ENCODE results near the gene SERPINA6.
"Not testable (repeated sequence)": the region's sequence is repeated elsewhere in the genome, so short reads cannot be mapped to it uniquely, and the experiment has no call there.

SERPINA6 gene, protein sequence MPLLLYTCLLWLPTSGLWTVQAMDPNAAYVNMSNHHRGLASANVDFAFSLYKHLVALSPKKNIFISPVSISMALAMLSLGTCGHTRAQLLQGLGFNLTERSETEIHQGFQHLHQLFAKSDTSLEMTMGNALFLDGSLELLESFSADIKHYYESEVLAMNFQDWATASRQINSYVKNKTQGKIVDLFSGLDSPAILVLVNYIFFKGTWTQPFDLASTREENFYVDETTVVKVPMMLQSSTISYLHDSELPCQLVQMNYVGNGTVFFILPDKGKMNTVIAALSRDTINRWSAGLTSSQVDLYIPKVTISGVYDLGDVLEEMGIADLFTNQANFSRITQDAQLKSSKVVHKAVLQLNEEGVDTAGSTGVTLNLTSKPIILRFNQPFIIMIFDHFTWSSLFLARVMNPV

DNA sequence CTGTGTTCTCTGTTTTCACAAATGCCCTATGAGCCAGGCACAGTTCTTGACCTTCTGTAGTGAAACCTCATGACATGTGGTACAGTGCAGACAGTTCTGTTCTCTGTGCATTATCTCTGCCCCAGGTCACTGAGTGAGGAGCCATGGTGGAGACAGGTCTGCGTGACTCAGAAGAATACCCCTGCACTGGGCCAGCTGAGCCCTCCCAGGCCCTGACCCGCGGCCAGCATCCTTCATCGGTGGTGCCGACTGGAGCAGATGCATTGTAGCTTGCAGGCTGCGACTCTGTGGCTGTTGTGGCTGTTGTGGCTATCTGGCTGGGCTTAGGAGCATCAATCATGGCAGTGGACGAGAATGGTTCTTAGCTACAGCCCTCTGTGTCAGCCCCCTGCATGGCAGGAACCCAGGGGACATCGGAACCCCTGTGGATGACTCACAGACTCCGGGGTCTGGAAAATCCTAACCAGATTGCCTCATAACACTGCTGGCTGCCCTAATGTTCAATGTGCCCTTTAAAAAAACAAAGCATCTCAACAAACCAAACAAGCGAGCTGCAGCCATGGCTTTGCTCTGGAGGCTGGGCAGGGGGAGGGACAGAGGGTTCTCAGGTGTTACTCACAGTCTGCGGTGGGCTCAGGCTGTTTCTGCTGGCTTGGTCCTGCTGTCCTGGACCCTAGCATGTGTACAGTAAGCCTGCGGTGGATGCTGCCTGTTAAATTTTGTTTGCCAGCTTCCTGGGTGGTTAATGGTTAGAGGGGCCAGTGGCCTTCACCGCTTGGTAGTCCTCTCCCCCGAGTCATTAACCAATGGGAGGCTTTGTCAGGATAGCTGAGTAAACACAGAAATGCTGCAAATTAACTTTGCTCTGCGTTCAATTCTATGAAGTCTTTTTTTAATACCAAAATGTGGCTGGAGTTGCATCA is at the start of gene SERPINA6:
Gene SERPINA6 (minus strand): TSS at position 689 of the 923 bp plus-strand sequence. CDS start 8,688 bp downstream, outside the sequence.
- H3K36me3 Mint-ChIP-seq (ENCODE audit: low read depth), result no peaks in the 10 kb centered on the region
- H3K27me3 Mint-ChIP-seq (ENCODE audit: low read depth), result peaks cover 13% of the 10 kb centered on the region
- TF ChIP-seq, protein P1, sequence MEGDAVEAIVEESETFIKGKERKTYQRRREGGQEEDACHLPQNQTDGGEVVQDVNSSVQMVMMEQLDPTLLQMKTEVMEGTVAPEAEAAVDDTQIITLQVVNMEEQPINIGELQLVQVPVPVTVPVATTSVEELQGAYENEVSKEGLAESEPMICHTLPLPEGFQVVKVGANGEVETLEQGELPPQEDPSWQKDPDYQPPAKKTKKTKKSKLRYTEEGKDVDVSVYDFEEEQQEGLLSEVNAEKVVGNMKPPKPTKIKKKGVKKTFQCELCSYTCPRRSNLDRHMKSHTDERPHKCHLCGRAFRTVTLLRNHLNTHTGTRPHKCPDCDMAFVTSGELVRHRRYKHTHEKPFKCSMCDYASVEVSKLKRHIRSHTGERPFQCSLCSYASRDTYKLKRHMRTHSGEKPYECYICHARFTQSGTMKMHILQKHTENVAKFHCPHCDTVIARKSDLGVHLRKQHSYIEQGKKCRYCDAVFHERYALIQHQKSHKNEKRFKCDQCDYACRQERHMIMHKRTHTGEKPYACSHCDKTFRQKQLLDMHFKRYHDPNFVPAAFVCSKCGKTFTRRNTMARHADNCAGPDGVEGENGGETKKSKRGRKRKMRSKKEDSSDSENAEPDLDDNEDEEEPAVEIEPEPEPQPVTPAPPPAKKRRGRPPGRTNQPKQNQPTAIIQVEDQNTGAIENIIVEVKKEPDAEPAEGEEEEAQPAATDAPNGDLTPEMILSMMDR (IDR thresholded peaks at IDR 0.05; ENCODE audit: unreplicated experiment in 3 of 3), result no peak
- no peak within 1 kb of the TSS for H3K4me3 Mint-ChIP-seq
- peaks cover under 1% of the 10 kb centered on the region for H3K9me3 Mint-ChIP-seq
- no peaks in the 10 kb centered on the region for H3K4me1 Mint-ChIP-seq
- no peak within 1 kb of the TSS for H3K27ac Mint-ChIP-seq

DNA sequence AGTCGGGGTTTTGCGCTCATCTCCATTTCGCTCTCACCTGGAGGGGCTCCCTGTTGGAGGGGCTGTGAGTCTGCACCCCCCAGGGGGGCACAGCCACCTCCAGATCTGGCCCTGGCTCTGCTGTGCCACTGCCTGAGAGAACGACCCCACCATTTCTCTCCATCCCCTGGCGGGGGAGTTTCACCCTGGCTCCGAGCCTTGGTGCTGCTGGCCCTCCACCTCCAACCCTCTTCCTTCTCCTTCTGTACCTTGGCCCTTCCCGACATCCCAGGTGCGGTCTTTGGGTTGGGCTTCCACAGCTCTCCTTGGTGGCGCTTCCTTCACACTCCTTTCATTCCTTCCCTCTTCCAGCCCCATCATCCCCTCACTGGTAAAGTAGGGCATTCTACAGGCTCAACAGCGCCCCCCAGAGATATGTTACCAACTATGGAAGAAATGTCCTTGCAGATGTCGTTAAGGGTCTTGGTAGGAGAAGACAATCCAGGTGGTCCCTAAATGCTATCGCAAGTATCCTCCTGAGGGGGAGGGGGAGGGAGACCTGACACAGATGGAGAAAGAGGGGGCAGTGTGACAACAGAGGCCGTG is 49.0 kb upstream of the SERPINA6 start:
- peaks cover 17% of the 10 kb centered on the region for H3K27me3 Mint-ChIP-seq (ENCODE audit: low read depth)
- no peaks in the 10 kb centered on the region for H3K36me3 Mint-ChIP-seq (ENCODE audit: low read depth)
- TF ChIP-seq, protein P1 (IDR thresholded peaks at IDR 0.05; ENCODE audit: unreplicated experiment in 3 of 3), result no peak
- no peaks in the 10 kb centered on the region for H3K4me1 Mint-ChIP-seq
- H3K27ac Mint-ChIP-seq, result no peak overlapping the region
- no peaks in the 10 kb centered on the region for H3K9me3 Mint-ChIP-seq
- no peak overlapping the region for H3K4me3 Mint-ChIP-seq

DNA sequence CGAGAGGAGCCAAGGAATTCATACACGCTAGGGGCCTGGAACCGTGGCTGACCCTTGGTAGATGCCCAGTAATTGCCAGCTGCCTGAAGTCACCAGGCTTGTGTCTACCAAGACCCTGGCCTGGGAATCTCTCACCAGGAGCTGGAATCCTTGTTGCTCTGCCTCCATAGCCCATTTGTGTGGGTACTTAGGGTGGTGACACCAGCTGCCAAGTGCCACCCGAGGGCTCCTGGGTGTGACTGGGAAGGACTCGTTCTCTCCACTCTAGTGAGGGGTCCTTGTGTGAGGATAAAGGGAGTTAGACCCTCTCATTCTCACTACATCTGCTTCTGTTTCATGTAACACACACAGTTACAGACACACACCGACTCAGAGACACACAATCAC is 47.4 kb upstream of the SERPINA6 start:
- TF ChIP-seq, protein P1 (IDR thresholded peaks at IDR 0.05; ENCODE audit: unreplicated experiment in 3 of 3), result no peak
- Mint-ChIP-seq H3K4me1 (no peaks in the 10 kb centered on the region), H3K4me3 (no peak overlapping the region), H3K36me3 (ENCODE audit: low read depth) (no peaks in the 10 kb centered on the region), H3K27me3 (ENCODE audit: low read depth) (peaks cover 16% of the 10 kb centered on the region), H3K9me3 (no peaks in the 10 kb centered on the region), H3K27ac (no peak overlapping the region)

DNA sequence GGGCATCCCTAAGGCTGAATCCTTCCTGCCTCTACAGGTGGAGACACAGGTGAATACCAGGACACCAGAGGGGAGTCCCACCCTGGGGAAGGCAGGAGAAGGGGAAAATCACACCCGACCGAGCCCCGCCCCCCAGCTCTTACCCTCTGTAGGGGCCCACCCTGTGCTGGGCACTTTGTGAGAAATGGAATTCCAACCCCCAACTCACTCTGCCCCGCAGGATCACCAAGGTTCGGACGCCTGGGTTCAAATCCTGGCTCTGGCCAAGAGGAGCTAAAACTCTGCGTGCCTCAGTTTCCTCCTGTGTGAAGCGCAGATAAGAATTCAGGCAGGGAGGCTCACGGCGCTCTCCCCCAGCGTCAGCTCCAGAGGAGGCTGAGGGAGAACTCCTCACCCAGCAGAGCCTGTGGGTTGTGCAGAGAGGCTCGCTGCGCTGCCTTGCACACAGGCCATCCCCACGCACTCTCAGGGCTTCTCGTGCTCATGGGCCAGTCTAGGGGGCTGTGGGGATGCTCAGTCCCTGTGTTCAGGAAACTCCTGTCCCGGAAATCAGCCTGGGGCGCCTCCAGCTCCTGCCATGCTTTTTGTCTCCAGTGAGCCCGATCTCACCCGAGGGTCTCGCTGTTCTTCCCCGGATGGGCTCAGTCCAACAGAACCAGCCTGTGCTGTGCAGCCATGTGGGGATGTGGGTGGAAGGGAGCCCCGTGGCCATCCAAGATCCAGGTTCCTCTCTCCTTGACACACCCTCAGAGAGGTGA is 46.8 kb upstream of the SERPINA6 start:
- not testable (repeated sequence) for H3K4me3 Mint-ChIP-seq; H3K27ac Mint-ChIP-seq; H3K9me3 Mint-ChIP-seq; H3K36me3 Mint-ChIP-seq (ENCODE audit: low read depth); H3K4me1 Mint-ChIP-seq
- H3K27me3 Mint-ChIP-seq (ENCODE audit: low read depth), result peaks cover 12% of the 10 kb centered on the region

DNA sequence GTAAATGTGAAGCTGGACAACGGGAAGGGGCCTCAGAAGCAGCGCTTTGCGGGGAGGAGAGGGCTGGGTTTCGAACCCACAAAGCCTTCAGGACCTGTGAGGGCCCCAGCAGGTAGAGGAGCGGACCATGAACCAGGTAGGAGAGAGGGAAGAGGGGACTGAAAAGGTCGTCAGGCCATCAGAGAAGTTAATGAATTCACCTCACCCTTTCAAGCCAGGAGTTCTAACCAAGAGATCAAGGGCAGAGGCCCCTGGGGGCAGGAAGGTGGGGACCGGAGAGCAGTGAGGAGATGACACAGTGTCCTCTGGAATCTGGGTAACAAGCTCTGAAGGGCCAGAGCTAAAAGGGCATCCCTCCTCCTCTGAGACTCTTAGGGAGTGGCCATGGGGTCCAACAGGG is 45.8 kb upstream of the SERPINA6 start:
- TF ChIP-seq, protein P1 (IDR thresholded peaks at IDR 0.05; ENCODE audit: unreplicated experiment in 3 of 3), result no peak
- Mint-ChIP-seq H3K9me3 (no peaks in the 10 kb centered on the region), H3K27ac (no peak overlapping the region), H3K36me3 (ENCODE audit: low read depth) (no peaks in the 10 kb centered on the region), H3K4me1 (no peaks in the 10 kb centered on the region), H3K4me3 (no peak overlapping the region), H3K27me3 (ENCODE audit: low read depth) (peaks cover 10% of the 10 kb centered on the region)
